Loucy (cell line): ENCODE results near the gene PDPR.

ENCODE experiments used
- H2AFZ ChIP-seq: fragments of 200-600 bp; sonication (generic); 2 replicates; pipeline ENCODE4 v1.6.0; 2016; ENCODE audit warnings: antibody characterized with exemption, mild to moderate bottlenecking, low read length, moderate library complexity
- H3F3A ChIP-seq: fragments of 200-600 bp; 2 replicates; pipeline ENCODE4 v1.6.0; 2016; ENCODE audit warnings: antibody characterized with exemption, low read depth, mild to moderate bottlenecking
- H3K27me3 ChIP-seq: fragments of 200-600 bp; sonication (generic); 2 replicates; pipeline ENCODE4 v1.6.1; 2014; ENCODE audit warnings: low read length, mild to moderate bottlenecking; ENCODE audit not compliant: insufficient read depth, poor library complexity, severe bottlenecking
- H3K36me3 ChIP-seq: fragments of 200-600 bp; sonication (generic); 2 replicates; pipeline ENCODE4 v1.6.1; 2016; ENCODE audit warnings: low read length; ENCODE audit not compliant: insufficient read depth
- H3K4me1 ChIP-seq: fragments of 200-600 bp; sonication (generic); 2 replicates; pipeline ENCODE4 v1.5.1; 2014; ENCODE audit warnings: low read length, mild to moderate bottlenecking; ENCODE audit not compliant: insufficient read depth, poor library complexity, severe bottlenecking
- H3K4me2 ChIP-seq: fragments of 200-600 bp; sonication (generic); 2 replicates; pipeline ENCODE4 v1.6.0; 2014; ENCODE audit warnings: antibody characterized with exemption, low read length, low read depth, mild to moderate bottlenecking; ENCODE audit not compliant: poor library complexity, severe bottlenecking
- H3K4me3 ChIP-seq: fragments of 200-600 bp; sonication (generic); 2 replicates; pipeline ENCODE4 v1.5.1; 2014; ENCODE audit warnings: low read length, mild to moderate bottlenecking, mixed read lengths; ENCODE audit not compliant: poor library complexity, severe bottlenecking
- H3K79me2 ChIP-seq: fragments of 200-600 bp; sonication (generic); 2 replicates; pipeline ENCODE4 v1.6.1; 2014; ENCODE audit warnings: low read length; ENCODE audit not compliant: insufficient read depth
- H3K9ac ChIP-seq: fragments of 200-600 bp; sonication (generic); 2 replicates; pipeline ENCODE4 v1.6.0; 2014; ENCODE audit warnings: mild to moderate bottlenecking, low read depth, low read length, moderate library complexity; ENCODE audit not compliant: poor library complexity, severe bottlenecking
- H3K9me2 ChIP-seq: fragments of 200-600 bp; sonication (generic); replicated peaks from 2 replicates; pipeline ENCODE4 v1.6.1; 2016; ENCODE audit warnings: low read depth, low read length, mixed read lengths
- H3K9me3 ChIP-seq: fragments of 200-600 bp; sonication (generic); 2 replicates; pipeline ENCODE4 v1.6.1; 2014; ENCODE audit warnings: mild to moderate bottlenecking, antibody characterized with exemption, low read length, low read depth; ENCODE audit not compliant: insufficient read depth
- H4K20me1 ChIP-seq: fragments of 200-600 bp; sonication (generic); 2 replicates; pipeline ENCODE4 v1.6.0; 2014; ENCODE audit warnings: antibody characterized with exemption, low read length, mild to moderate bottlenecking; ENCODE audit not compliant: insufficient read depth, poor library complexity, severe bottlenecking
- EZH2phosphoT487 ChIP-seq: fragments of 200-600 bp; IDR thresholded peaks from 2 replicates; pipeline ENCODE4 v1.6.1; 2018; ENCODE audit warnings: antibody characterized with exemption, mild to moderate bottlenecking, moderate library complexity, borderline replicate concordance
- TF ChIP-seq, protein P1 (sequence below): fragments of 200-600 bp; sonication (generic); conservative IDR thresholded peaks from 2 replicates; pipeline ENCODE4 v1.5.1; 2014; ENCODE audit warnings: mild to moderate bottlenecking, antibody characterized with exemption, low read length

PDPR gene

DNA sequence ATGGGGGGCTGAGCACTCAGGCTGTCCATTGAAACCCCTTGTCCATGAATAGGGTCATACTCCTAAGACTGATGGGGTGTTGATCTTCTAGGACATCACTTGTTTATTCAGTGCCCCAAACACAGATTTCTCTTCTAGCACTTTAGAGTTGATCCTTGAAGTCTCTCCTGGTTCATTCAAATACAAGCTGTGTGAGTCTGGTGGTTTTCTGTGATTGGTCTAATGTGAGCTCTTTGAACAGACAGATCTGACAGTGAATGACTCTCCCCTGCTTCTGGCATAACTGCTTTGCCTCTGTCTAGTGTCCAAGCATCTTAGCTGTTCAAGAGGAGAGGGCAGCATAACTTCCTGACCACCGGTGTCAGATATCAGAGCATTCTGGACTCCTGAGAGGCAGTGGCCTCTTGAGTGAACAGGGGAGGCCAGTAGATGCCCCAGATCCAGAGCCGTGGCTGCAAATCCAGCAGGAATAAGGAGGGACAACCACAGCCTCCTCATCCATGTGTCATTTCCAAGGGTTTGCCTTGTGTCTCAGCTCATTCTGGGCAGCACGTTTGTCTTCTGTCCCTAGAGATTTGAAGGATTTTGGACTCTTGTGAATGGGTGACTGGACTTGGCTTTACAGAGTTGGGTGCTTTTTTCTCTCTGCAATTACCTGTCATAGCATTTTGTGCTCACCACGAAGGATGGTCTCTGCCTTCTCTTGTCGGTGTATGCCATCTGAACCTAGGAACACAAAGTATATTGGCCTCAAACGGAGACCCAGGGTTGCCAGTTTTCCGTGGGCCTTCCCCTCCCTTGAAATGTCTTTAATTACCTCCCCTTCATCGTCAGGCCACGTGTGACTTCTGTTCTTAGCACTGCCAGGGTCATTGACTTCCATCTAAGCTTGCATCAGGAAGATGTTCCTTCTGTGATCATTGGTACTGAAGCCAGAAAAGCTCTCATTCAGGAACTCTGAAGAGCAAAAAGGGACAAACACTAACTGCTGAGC lies 45.5 kb downstream of the PDPR start:
- H3K36me3 ChIP-seq = peaks cover 76% of the 10 kb centered on the region; the same call in 1 of the 2 replicates
- no peak overlapping the region for H3K4me2 ChIP-seq

DNA sequence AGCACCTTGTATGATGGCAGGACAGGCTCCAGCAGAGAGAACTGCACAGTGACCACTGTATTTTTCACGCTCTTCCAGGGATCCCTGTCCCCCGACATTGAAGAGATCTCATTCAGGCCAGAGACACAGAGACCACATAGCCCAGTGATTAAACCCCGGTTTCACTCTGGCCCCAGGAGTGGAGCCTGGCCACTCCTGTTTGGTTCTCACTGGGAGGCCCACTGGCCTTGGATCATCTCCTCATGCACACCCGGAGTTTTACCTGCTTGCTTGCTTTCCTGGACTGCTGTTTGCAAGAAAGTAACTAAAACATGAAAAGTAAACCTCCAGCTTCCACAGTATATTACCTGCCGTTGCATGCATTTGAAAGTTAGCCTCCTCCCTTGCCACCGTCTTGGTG lies 46.3 kb downstream of the PDPR start:
- no peak overlapping the region for H3K4me3 ChIP-seq
- H3K4me1 ChIP-seq = no peaks in the 10 kb centered on the region
- TF ChIP-seq EZH2phosphoT487 = no peak
- TF ChIP-seq, protein P1, sequence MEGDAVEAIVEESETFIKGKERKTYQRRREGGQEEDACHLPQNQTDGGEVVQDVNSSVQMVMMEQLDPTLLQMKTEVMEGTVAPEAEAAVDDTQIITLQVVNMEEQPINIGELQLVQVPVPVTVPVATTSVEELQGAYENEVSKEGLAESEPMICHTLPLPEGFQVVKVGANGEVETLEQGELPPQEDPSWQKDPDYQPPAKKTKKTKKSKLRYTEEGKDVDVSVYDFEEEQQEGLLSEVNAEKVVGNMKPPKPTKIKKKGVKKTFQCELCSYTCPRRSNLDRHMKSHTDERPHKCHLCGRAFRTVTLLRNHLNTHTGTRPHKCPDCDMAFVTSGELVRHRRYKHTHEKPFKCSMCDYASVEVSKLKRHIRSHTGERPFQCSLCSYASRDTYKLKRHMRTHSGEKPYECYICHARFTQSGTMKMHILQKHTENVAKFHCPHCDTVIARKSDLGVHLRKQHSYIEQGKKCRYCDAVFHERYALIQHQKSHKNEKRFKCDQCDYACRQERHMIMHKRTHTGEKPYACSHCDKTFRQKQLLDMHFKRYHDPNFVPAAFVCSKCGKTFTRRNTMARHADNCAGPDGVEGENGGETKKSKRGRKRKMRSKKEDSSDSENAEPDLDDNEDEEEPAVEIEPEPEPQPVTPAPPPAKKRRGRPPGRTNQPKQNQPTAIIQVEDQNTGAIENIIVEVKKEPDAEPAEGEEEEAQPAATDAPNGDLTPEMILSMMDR = no peak
- H3F3A ChIP-seq = no peaks in the 10 kb centered on the region
- no peaks in the 10 kb centered on the region for H4K20me1 ChIP-seq
- H3K9me2 ChIP-seq = no peaks in the 10 kb centered on the region
- H3K36me3 ChIP-seq = peaks cover 73% of the 10 kb centered on the region; the same call in 1 of the 2 replicates
- no peaks in the 10 kb centered on the region for H3K79me2 ChIP-seq
- no peak overlapping the region for H3K4me2 ChIP-seq
- no peak overlapping the region for H2AFZ ChIP-seq
- no peaks in the 10 kb centered on the region for H3K27me3 ChIP-seq
- H3K9me3 ChIP-seq = no peaks in the 10 kb centered on the region
- no peak overlapping the region for H3K9ac ChIP-seq

More for the DNA sequence above, 45.5 kb downstream of the PDPR start:
- H3K4me1 ChIP-seq = no peaks in the 10 kb centered on the region
- H3K79me2 ChIP-seq = no peaks in the 10 kb centered on the region
- H3K9me2 ChIP-seq = no peaks in the 10 kb centered on the region
- TF ChIP-seq, protein P1 = no peak
- no peak for TF ChIP-seq EZH2phosphoT487
- H3K9me3 ChIP-seq = no peaks in the 10 kb centered on the region
- H3K27me3 ChIP-seq = no peaks in the 10 kb centered on the region
- no peak overlapping the region for H3K9ac ChIP-seq
- H3F3A ChIP-seq = no peaks in the 10 kb centered on the region
- H2AFZ ChIP-seq = no peak overlapping the region
- H4K20me1 ChIP-seq = no peaks in the 10 kb centered on the region
- H3K4me3 ChIP-seq = no peak overlapping the region

DNA sequence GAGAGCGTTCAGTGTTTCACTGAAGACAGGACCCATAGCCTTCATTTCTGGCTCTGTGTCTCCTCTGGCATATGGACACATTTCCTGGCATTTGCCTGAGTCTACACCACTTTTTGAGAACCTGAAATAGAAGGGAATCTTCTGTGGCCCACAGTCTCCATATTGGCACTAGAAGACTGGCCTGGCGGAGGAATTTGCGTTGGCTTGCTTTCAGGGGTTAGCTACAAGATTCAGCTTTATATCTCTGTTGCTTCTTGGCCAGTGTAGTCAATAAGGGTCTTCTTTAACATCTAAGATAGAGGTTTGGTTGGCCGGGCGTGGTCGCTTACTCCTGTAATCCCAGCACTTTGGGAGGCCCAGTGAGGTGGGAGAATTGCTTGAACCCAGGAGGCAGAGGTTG lies 46.7 kb downstream of the PDPR start:
- H3K9ac ChIP-seq = no peak overlapping the region
- H3K9me3 ChIP-seq = no peaks in the 10 kb centered on the region
- H3F3A ChIP-seq = no peaks in the 10 kb centered on the region
- H4K20me1 ChIP-seq = no peaks in the 10 kb centered on the region
- no peak overlapping the region for H2AFZ ChIP-seq
- H3K27me3 ChIP-seq = no peaks in the 10 kb centered on the region
- no peak overlapping the region for H3K4me3 ChIP-seq
- no peaks in the 10 kb centered on the region for H3K4me1 ChIP-seq
- no peak overlapping the region for H3K4me2 ChIP-seq
- TF ChIP-seq EZH2phosphoT487 = no peak
- TF ChIP-seq, protein P1 = no peak
- H3K79me2 ChIP-seq = no peaks in the 10 kb centered on the region
- no peaks in the 10 kb centered on the region for H3K9me2 ChIP-seq
- H3K36me3 ChIP-seq = peaks cover 68% of the 10 kb centered on the region; the same call in 1 of the 2 replicates
